ENCODE measurements around the gene AGMO.

GRCh38 chr7:15555381-15555859, 6.4 kb downstream of the AGMO start:
- TF ChIP-seq, protein P1, sequence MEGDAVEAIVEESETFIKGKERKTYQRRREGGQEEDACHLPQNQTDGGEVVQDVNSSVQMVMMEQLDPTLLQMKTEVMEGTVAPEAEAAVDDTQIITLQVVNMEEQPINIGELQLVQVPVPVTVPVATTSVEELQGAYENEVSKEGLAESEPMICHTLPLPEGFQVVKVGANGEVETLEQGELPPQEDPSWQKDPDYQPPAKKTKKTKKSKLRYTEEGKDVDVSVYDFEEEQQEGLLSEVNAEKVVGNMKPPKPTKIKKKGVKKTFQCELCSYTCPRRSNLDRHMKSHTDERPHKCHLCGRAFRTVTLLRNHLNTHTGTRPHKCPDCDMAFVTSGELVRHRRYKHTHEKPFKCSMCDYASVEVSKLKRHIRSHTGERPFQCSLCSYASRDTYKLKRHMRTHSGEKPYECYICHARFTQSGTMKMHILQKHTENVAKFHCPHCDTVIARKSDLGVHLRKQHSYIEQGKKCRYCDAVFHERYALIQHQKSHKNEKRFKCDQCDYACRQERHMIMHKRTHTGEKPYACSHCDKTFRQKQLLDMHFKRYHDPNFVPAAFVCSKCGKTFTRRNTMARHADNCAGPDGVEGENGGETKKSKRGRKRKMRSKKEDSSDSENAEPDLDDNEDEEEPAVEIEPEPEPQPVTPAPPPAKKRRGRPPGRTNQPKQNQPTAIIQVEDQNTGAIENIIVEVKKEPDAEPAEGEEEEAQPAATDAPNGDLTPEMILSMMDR (IDR thresholded peaks at IDR 0.05), result no peak
- no peak for TF ChIP-seq POLR2A (IDR thresholded peaks at IDR 0.05)
